ENCODE measurements around the gene TEX38. TPM values are rescaled to one million over a fixed set of nuclear protein-coding genes. Genes with fewer than 3 reads are reported as not detected.

The TEX38 gene
- total and polyA plus RNA-seq, 2 of the 13 experiments (the other 11 are each of a cell fraction or from before 2014, with no cell fraction given): 0.18 TPM; not detected in 1

DNA sequence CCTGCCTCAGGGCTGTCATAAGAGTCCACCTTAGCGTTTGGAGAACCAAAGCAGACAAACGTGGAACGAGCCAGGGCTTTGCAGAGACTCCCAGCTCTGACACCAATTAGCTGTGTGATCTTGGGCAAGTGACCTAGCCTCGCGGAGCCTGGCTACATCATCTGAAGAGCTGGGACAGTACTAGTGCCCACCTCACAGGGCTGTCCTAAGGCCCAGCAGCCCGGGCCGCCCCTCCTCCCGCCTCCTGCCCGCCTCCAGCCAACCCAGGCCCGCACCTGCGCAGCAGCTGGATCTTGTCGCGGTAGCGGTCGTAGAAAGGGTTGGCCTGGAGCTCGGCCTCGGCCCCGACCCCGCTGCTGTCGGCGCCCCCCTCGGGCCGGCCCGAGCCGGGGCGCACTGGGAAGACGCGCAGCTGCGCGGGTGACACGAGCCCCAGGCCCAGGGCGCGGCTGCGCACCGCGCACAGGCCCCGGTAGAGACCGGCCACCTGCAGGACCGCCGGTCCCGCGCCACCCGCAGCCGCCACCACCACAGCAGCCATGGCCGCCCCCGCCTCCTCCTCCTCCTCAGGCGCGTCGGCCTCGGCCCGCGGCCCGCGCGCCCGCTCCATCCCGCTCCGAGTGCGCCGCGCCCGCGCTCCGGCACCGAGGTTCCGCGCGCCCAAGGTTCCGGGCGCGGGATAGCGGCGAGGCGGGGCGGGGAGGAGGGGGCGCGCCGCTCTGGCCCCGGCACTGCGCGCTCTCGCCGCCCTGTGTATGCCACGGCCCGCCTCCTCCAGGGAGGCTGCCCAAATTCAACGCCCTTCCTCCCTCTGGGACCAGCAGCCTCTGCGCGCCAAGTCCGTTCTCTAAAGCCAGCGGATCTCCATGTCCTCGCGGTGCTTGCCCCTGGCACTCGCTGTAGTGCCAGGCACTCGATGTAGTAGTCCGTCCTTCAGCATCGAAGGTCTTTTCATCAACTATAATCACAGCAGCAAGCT, 3.6 kb upstream of the TEX38 start, which contains the start of gene ATPAF1 (continued):
- TF ChIP-seq, protein P1, sequence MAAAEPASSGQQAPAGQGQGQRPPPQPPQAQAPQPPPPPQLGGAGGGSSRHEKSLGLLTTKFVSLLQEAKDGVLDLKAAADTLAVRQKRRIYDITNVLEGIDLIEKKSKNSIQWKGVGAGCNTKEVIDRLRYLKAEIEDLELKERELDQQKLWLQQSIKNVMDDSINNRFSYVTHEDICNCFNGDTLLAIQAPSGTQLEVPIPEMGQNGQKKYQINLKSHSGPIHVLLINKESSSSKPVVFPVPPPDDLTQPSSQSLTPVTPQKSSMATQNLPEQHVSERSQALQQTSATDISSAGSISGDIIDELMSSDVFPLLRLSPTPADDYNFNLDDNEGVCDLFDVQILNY (CRISPR knock-in tag; conservative IDR thresholded peaks at IDR 0.05): peak; percentile 37; the same call in 1 of the 2 replicates
- TF ChIP-seq ERF (CRISPR knock-in tag; IDR thresholded peaks at IDR 0.05) (no peak), KLF13 (CRISPR knock-in tag; IDR thresholded peaks at IDR 0.05) (no peak), HMGA1 (CRISPR knock-in tag; conservative IDR thresholded peaks at IDR 0.05) (no peak), IRF2 (CRISPR knock-in tag; IDR thresholded peaks at IDR 0.05) (no peak), RAD51 (IDR thresholded peaks at IDR 0.05; ENCODE audit: borderline replicate concordance) (no peak), ZSCAN30 (CRISPR knock-in tag; IDR thresholded peaks at IDR 0.05) (no peak), ZBTB21 (CRISPR knock-in tag; IDR thresholded peaks at IDR 0.05) (no peak), ZNF577 (CRISPR knock-in tag; IDR thresholded peaks at IDR 0.05; ENCODE audit: borderline replicate concordance, low read depth) (no peak), EZH2 (conservative IDR thresholded peaks at IDR 0.05; ENCODE audit: low read depth, low read length) (no peak), MAZ (IDR thresholded peaks at IDR 0.05; ENCODE audit: borderline replicate concordance, low read depth, low read length) (no peak), MAZ (CRISPR knock-in tag; IDR thresholded peaks at IDR 0.05; ENCODE audit: low read depth) (peak; percentile 77), AGO2 (optimal IDR thresholded peaks at IDR 0.05; ENCODE audit: low read depth, low read length) (peak; percentile 63), KLF15 (CRISPR knock-in tag; IDR thresholded peaks at IDR 0.05; ENCODE audit: borderline replicate concordance) (no peak), GATA4 (IDR thresholded peaks at IDR 0.05; ENCODE audit: borderline replicate concordance, low read depth) (no peak), ZNF274 (CRISPR knock-in tag; IDR thresholded peaks at IDR 0.05) (no peak), FOXK1 (CRISPR knock-in tag; IDR thresholded peaks at IDR 0.05; ENCODE audit: borderline replicate concordance, low read depth) (no peak), ZNF501 (CRISPR knock-in tag; IDR thresholded peaks at IDR 0.05) (no peak), MBNL3 (CRISPR knock-in tag; conservative IDR thresholded peaks at IDR 0.05) (no peak), ZNF557 (CRISPR knock-in tag; IDR thresholded peaks at IDR 0.05) (no peak)
- TF ChIP-seq, protein P2, sequence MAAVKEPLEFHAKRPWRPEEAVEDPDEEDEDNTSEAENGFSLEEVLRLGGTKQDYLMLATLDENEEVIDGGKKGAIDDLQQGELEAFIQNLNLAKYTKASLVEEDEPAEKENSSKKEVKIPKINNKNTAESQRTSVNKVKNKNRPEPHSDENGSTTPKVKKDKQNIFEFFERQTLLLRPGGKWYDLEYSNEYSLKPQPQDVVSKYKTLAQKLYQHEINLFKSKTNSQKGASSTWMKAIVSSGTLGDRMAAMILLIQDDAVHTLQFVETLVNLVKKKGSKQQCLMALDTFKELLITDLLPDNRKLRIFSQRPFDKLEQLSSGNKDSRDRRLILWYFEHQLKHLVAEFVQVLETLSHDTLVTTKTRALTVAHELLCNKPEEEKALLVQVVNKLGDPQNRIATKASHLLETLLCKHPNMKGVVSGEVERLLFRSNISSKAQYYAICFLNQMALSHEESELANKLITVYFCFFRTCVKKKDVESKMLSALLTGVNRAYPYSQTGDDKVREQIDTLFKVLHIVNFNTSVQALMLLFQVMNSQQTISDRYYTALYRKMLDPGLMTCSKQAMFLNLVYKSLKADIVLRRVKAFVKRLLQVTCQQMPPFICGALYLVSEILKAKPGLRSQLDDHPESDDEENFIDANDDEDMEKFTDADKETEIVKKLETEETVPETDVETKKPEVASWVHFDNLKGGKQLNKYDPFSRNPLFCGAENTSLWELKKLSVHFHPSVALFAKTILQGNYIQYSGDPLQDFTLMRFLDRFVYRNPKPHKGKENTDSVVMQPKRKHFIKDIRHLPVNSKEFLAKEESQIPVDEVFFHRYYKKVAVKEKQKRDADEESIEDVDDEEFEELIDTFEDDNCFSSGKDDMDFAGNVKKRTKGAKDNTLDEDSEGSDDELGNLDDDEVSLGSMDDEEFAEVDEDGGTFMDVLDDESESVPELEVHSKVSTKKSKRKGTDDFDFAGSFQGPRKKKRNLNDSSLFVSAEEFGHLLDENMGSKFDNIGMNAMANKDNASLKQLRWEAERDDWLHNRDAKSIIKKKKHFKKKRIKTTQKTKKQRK (IDR thresholded peaks at IDR 0.05; ENCODE audit: low read length): no peak
- TF ChIP-seq, protein P3, sequence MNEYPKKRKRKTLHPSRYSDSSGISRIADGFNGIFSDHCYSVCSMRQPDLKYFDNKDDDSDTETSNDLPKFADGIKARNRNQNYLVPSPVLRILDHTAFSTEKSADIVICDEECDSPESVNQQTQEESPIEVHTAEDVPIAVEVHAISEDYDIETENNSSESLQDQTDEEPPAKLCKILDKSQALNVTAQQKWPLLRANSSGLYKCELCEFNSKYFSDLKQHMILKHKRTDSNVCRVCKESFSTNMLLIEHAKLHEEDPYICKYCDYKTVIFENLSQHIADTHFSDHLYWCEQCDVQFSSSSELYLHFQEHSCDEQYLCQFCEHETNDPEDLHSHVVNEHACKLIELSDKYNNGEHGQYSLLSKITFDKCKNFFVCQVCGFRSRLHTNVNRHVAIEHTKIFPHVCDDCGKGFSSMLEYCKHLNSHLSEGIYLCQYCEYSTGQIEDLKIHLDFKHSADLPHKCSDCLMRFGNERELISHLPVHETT (CRISPR knock-in tag; conservative IDR thresholded peaks at IDR 0.05): no peak
- TF ChIP-seq, protein P4, sequence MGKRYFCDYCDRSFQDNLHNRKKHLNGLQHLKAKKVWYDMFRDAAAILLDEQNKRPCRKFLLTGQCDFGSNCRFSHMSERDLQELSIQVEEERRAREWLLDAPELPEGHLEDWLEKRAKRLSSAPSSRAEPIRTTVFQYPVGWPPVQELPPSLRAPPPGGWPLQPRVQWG (CRISPR knock-in tag; IDR thresholded peaks at IDR 0.05; ENCODE audit: borderline replicate concordance, low read depth): no peak
